Chondrocyte (in vitro differentiated cells): ENCODE measurements around the gene MCTP2. TPM values are rescaled to one million over a fixed set of nuclear protein-coding genes. Genes with fewer than 3 reads are reported as not detected.

ENCODE experiments used
- DNase-seq: peaks from one replicate; pipeline ENCODE4 v3.0.0; 2021; ENCODE audit warnings: mixed read lengths, low spot score
- H3K27ac Mint-ChIP-seq: one replicate; pipeline ENCODE4 v1.8.0; 2021; ENCODE audit warnings: mild to moderate bottlenecking, moderate library complexity, mixed read lengths; ENCODE audit not compliant: unreplicated experiment
- H3K27me3 Mint-ChIP-seq: 2 replicates; pipeline ENCODE4 v1.8.0; 2021; ENCODE audit warnings: low read depth, mixed read lengths
- H3K36me3 Mint-ChIP-seq: 2 replicates; pipeline ENCODE4 v1.8.0; 2021; ENCODE audit warnings: low read depth, mixed read lengths
- H3K4me1 Mint-ChIP-seq: 2 replicates; pipeline ENCODE4 v1.8.0; 2021; ENCODE audit warnings: low read depth, mild to moderate bottlenecking, mixed read lengths
- H3K4me3 Mint-ChIP-seq: one replicate; pipeline ENCODE4 v1.8.0; 2021; ENCODE audit warnings: mild to moderate bottlenecking, moderate library complexity, mixed read lengths; ENCODE audit not compliant: unreplicated experiment
- H3K9me3 Mint-ChIP-seq: 2 replicates; pipeline ENCODE4 v1.8.0; 2021; ENCODE audit warnings: low read depth, mixed read lengths
- total RNA-seq: library from RNA; stranded (reverse); gene quantifications from 3 replicates; pipeline ENCODE4 v1.2.1, GENCODE V29; 2021
- TF ChIP-seq, protein P1 (sequence below): fragments of 200-600 bp; sonication (generic); IDR thresholded peaks from 2 replicates; pipeline ENCODE4 v1.5.0; 2021; ENCODE audit warnings: antibody characterized with exemption, mild to moderate bottlenecking, moderate library complexity

Gene MCTP2
- total RNA-seq, 1 donor from 2014 or later: 4.5 TPM

DNA sequence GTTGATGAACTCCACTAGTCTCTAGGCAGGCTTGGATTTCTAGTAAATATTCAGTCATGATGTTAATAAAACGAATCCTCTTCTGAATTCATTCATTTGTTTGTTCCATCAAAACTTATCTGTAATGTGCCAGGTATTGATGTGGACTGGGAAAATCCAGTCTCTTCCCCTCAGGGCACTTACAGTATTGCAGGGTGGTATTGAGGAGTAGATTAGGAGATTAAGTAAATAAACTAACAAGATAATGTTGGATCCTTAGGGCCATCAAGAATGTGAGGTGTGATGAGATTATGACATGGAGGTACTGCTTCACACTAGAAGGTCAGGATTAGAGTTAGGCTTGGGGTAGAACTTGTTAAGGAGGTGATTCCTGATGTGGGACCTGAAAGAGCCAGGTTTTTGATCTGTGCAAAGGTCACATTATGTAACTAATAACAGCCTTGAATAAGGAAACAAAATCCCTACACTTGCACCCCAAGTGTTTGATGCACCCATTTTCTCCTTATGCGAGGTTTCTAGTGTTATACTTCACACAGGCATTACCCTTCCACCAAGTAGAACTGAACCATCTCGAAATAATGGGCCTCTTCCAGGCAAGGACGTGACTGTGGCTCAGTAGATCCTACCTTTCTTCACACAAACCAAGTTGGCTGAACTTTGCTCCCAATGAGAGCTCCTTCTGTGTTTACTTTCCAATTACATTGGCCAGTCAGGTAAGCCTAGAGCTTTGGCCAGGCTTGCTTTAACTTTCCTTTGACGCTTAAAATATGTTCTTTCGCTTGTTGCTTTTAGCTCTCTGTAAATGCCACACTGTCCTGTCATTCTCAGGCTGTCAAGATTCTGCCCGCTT is 16.7 kb downstream of the MCTP2 start:
- no peak for DNase-seq
- TF ChIP-seq, protein P1, sequence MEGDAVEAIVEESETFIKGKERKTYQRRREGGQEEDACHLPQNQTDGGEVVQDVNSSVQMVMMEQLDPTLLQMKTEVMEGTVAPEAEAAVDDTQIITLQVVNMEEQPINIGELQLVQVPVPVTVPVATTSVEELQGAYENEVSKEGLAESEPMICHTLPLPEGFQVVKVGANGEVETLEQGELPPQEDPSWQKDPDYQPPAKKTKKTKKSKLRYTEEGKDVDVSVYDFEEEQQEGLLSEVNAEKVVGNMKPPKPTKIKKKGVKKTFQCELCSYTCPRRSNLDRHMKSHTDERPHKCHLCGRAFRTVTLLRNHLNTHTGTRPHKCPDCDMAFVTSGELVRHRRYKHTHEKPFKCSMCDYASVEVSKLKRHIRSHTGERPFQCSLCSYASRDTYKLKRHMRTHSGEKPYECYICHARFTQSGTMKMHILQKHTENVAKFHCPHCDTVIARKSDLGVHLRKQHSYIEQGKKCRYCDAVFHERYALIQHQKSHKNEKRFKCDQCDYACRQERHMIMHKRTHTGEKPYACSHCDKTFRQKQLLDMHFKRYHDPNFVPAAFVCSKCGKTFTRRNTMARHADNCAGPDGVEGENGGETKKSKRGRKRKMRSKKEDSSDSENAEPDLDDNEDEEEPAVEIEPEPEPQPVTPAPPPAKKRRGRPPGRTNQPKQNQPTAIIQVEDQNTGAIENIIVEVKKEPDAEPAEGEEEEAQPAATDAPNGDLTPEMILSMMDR: no peak
- Mint-ChIP-seq H3K27ac (no peak overlapping the region), H3K36me3 (peaks cover 1% of the 10 kb centered on the region), H3K27me3 (peaks cover 3% of the 10 kb centered on the region), H3K9me3 (peaks cover 3% of the 10 kb centered on the region), H3K4me3 (no peak overlapping the region), H3K4me1 (no peaks in the 10 kb centered on the region)

- H3K36me3 Mint-ChIP-seq: peaks cover 2% of the 10 kb centered on the region
- TF ChIP-seq, protein P1: no peak
- no peak overlapping the region for H3K4me3 Mint-ChIP-seq
- H3K9me3 Mint-ChIP-seq: peaks cover 3% of the 10 kb centered on the region
- peaks cover 6% of the 10 kb centered on the region for H3K27me3 Mint-ChIP-seq
- H3K27ac Mint-ChIP-seq: no peak overlapping the region
- no peaks in the 10 kb centered on the region for H3K4me1 Mint-ChIP-seq
- no peak for DNase-seq
These were observed 19.4 kb downstream of the MCTP2 start for GRCh38 chr15:94250801-94251200.

GRCh38 chr15:94252223-94252766 is 20.9 kb downstream of the MCTP2 start:
- peaks cover 5% of the 10 kb centered on the region for H3K27me3 Mint-ChIP-seq
- peaks cover 3% of the 10 kb centered on the region for H3K9me3 Mint-ChIP-seq
- H3K36me3 Mint-ChIP-seq: peaks cover 2% of the 10 kb centered on the region
- DNase-seq: no peak
- no peak overlapping the region for H3K27ac Mint-ChIP-seq
- no peak overlapping the region for H3K4me3 Mint-ChIP-seq
- TF ChIP-seq, protein P1: no peak
- H3K4me1 Mint-ChIP-seq: no peaks in the 10 kb centered on the region

DNA sequence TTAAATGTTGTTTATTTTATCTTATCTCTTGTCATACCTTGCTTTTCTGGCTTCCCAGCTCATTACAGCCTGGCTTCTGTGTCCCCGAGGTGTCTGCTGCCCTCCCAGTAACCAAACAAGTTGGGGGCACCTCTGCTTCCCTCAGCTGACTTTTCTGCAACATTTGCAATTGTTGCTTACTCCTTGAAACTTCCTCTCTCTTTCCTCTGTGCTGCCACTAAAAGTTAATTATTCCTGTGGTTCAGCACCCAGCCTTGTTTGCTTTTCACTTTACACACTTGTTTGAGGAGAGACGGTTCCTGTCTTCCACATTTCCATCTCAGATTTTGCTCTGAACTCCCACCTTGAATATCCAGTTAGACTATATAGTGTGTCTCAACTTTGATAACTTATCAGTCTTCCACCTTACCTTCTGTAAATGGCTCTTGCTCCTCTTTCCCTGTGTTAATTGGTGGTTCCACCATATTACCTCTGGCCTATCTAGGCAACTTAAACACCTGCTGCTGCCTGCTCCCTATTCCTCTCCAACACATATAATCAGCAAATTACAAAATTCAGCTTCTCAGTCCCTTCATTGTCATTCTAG is 21.6 kb downstream of the MCTP2 start:
- no peak overlapping the region for H3K4me3 Mint-ChIP-seq
- H3K9me3 Mint-ChIP-seq: peaks cover 3% of the 10 kb centered on the region
- TF ChIP-seq, protein P1: no peak
- H3K36me3 Mint-ChIP-seq: peaks cover 2% of the 10 kb centered on the region
- H3K27ac Mint-ChIP-seq: no peak overlapping the region
- H3K27me3 Mint-ChIP-seq: peaks cover 5% of the 10 kb centered on the region
- DNase-seq: no peak
- no peaks in the 10 kb centered on the region for H3K4me1 Mint-ChIP-seq

GRCh38 chr15:94253742-94254141 is 22.4 kb downstream of the MCTP2 start:
- H3K27ac Mint-ChIP-seq: no peak overlapping the region
- peaks cover 2% of the 10 kb centered on the region for H3K36me3 Mint-ChIP-seq

More at GRCh38 chr15:94253742-94254141, 22.4 kb downstream of the MCTP2 start:
- Mint-ChIP-seq H3K9me3 (peaks cover 3% of the 10 kb centered on the region), H3K4me1 (no peaks in the 10 kb centered on the region), H3K27me3 (peaks cover 5% of the 10 kb centered on the region), H3K4me3 (no peak overlapping the region)
- TF ChIP-seq, protein P1: no peak
- no peak for DNase-seq
